SIG-M5 (cell line): ENCODE data around the gene RSAD1.

Experiments
- DNase-seq: peaks from one replicate; lab custom pipeline; 2025; lab: John Stamatoyannopoulos, UW

The RSAD1 gene

GRCh38 chr17:50495217-50495823 is 16.7 kb downstream of the RSAD1 start:
- no peak for DNase-seq

GRCh38 chr17:50495918-50496317 is 17.3 kb downstream of the RSAD1 start:
- DNase-seq = no peak

GRCh38 chr17:50498021-50498874 is 19.6 kb downstream of the RSAD1 start:
- no peak for DNase-seq

GRCh38 chr17:50499270-50499669 is 20.6 kb downstream of the RSAD1 start:
- DNase-seq = no peak

- no peak for DNase-seq
Measured at GRCh38 chr17:50499721-50500120, 21.1 kb downstream of the RSAD1 start.

GRCh38 chr17:50501054-50501453 is 22.4 kb downstream of the RSAD1 start:
- no peak for DNase-seq

GRCh38 chr17:50502301-50502990 is 23.8 kb downstream of the RSAD1 start:
- DNase-seq = no peak

GRCh38 chr17:50505591-50506130 is 27.0 kb downstream of the RSAD1 start:
- DNase-seq = no peak

GRCh38 chr17:50506298-50506697 is 27.6 kb downstream of the RSAD1 start:
- DNase-seq = no peak

GRCh38 chr17:50507871-50508572 is 29.4 kb downstream of the RSAD1 start, which contains the start of gene MYCBPAP:
Gene MYCBPAP (plus strand): TSS chr17:50508439. CDS start chr17:50508675, 236 bp downstream.
- DNase-seq = no peak

- no peak for DNase-seq
Measured at GRCh38 chr17:50508573-50509460, 30.2 kb downstream of the RSAD1 start.

GRCh38 chr17:50511058-50511457 is 32.4 kb downstream of the RSAD1 start:
- no peak for DNase-seq

- no peak for DNase-seq
Measured at GRCh38 chr17:50513495-50513894, 34.8 kb downstream of the RSAD1 start.

GRCh38 chr17:50514388-50514787 is 35.7 kb downstream of the RSAD1 start:
- no peak for DNase-seq

- DNase-seq = no peak
Measured at GRCh38 chr17:50514936-50515702, 36.5 kb downstream of the RSAD1 start.

- DNase-seq = no peak
Measured at GRCh38 chr17:50517011-50517410, 38.4 kb downstream of the RSAD1 start.

GRCh38 chr17:50517504-50518383 is 39.1 kb downstream of the RSAD1 start:
- DNase-seq = no peak

GRCh38 chr17:50518384-50519023 is 39.8 kb downstream of the RSAD1 start:
- no peak for DNase-seq
